RPMI8226 (cell line): ENCODE measurements around the gene HTD2.

Source experiments
- DNase-seq: peaks from one replicate; pipeline ENCODE4 v3.0.0-alpha.2; 2015

Gene HTD2

GRCh38 chr3:58359621-58360020 lies 53.3 kb downstream of the HTD2 start:
- DNase-seq = no peak

GRCh38 chr3:58361866-58362265 lies 55.5 kb downstream of the HTD2 start:
- no peak for DNase-seq

- DNase-seq = no peak
Observed at GRCh38 chr3:58366699-58367098, 60.4 kb downstream of the HTD2 start.

DNA sequence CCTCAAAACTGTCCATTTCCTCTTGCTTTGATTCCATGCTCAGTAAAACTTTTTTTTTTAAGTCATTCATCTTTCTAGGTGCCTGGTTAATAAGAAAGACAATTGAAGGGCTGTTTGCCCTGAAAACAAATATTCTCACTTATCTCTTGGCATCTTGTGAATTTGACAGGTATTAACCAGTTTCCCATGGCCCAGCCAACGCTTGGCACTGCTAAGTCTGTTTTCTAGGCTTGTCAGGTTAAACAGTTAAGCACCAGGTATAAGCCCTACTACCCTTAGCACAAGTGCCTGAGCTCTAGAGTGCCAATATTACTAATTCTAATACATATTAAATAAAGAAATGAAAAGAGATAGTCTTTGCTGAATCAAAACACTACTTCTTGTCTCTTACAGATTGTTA lies 62.7 kb downstream of the HTD2 start:
- DNase-seq = no peak
